HG02642 (cell line): Measurements from ENCODE around the gene EMC9.

Experiments used
- ATAC-seq: cut with Tn5 transposase; IDR thresholded peaks from one replicate; pipeline ENCODE4 v1.9.1; 2021; ENCODE audit warnings: mild to moderate bottlenecking; ENCODE audit not compliant: unreplicated experiment, poor library complexity

EMC9 gene

DNA sequence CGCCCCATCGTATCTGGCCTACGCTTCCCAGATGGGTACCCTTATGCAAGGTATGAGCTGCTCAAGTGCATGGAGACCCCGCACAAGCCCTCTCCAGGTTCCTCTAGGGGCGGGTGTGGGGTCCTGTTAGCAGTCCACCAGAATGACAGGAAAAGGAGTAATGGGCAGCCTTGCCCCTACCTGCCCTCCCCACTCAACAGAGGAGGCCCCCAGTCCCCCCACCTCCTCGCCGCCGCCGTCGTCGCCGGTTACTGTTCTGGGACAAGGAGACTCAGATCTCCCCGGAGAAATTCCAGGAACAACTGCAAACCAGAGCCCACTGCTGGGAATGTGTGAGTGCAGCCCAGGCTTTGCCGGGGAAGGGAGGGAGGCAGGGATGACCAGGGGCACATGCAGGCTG, 36.5 kb upstream of the EMC9 start:
- ATAC-seq, result no peak

DNA sequence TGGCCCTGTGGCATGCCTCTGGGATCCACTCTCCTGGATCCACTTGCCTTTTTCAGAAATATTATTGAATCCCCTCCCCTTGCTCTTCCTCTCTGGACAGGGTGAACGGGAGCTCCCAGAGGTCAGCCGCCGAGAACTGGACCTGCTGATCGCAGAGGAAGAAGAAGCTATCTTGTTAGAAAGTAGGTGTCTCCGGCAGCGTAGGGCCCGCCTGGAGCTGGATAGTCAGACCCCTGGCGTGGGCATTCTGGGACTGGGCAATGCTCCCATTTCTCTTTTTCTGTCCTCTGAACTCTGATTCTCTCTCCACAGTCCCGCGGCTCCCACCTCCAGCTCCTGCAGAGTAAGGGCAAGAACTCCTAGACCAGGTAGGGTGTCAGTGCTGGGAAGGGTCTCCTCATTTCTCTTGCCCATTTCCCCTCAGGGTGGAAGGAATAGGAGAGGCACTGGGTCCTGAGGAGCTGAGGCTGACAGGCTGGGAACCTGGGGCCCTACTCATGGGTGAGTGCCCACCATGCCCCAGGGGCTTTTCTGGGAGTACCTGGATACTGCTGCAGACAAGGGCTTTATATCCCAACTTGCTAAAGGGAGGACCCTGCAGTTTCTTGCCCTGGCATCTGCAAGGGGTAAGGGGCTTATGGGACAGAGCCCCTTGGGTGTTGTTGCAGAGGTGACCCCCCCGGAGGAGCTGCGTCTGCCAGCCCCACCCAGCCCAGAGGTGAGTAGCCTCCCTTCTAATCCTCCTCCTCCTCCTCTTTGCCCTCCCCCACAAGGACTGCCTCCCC, 35.8 kb upstream of the EMC9 start:
- ATAC-seq, result no peak

DNA sequence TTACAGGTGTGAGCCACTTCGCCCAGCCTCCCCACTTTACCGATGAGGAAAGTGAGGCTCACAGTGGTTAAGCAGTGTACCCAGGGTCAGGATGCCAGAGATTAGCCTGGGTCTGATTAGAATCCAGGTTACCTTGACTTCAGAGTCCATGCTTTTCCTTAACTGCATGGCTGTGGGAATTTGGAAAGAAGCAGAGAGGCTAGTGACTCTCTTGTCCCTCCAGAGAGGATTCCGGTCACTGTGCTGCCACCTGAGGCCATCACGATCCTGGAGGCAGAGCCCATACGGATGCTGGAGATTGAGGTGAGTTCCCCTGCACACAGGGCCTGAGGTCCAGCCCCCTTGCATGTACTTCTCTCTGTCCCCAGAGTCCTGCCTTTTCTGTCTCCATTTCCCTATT, 35.2 kb upstream of the EMC9 start:
- ATAC-seq, result no peak

DNA sequence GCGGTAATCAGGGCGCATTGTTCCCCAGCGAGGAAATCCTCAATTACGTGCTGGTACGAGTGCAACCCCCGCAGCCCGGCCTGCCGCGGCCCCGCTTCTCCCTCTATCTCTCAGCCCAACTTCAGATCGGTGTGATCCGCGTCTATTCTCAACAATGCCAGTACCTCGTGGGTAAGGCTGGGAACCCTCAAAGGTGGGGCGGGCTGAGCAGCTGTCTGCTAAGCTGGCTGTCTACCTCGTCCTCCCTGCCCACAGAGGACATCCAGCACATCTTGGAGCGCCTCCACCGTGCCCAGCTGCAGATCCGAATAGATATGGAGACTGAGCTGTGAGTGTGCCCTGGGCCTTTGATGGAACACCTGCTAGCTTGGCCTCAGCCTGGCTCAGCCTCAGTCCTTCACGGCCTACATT, 31.5 kb upstream of the EMC9 start:
- no peak for ATAC-seq

DNA sequence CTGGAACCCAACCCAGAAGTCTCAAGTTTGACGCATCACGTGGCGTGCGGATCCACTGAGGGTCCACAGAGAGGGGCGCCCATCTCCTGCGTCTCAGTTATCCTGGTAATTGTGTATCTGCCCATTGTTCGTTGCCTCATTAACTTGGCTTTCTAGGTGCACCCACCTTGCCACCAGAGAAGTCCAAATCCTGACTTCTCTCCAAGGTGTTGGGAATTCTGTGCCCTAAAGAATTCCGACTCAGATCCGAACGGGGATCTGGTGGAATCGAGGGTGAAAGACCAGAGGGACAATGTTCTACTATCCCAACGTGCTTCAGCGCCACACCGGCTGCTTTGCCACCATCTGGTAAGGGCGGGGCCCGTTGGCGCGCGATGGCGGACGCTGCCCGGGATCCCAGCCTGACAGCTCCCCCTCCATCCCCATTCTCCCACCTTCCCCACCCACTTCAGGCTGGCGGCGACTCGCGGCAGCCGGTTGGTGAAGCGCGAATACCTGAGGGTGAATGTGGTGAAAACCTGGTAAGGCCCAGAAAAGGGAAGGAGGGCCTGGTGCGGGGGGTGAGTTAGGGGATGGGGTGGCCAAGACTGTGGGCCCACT, 31.0 kb upstream of the EMC9 start:
- no peak for ATAC-seq

DNA sequence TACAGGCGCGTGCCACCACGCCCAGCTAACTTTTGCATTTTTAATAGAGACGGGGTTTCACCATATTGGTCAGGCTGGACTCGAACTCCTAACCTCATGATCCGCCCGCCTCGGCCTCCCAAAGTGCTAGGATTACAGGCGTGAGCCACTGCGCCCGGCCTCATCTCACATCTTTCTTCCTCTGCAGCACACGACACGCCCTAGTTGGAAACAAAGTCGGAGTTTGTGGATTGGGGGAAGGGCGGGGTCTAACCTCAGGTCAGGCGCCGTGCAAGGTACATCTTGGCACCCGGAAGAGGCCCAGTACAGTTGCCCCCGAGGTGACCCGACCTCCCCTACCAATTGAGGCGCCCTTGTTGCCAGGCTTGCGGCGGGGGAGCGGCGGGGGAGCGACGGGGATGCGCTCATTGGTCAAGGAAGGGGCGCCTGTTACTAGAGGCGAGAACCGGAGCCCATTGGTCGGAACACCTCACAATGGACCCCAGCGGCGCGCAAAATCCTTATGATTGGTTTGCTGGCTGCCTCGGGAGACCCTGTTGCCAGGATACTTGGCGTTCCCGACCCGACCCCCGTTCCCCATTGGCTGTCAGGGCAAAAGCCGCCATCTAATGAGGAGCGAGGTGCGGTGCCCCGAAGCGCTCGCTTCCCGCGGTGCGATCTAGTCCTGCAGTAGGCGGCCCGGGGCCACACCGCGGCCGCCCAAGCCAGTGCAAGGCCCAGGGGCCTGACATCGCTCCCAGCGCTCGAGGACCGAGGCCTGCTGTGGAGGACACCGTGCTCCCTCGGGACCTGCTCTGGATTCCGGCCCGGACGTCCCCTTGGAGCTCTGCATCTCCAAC, 30.2 kb upstream of the EMC9 start, which contains the start of gene REC8:
TSS of gene REC8 (plus strand) at position 659 of the 839 bp plus-strand sequence. CDS start 473 bp downstream, outside the sequence.
- peak; percentile 70 for ATAC-seq

DNA sequence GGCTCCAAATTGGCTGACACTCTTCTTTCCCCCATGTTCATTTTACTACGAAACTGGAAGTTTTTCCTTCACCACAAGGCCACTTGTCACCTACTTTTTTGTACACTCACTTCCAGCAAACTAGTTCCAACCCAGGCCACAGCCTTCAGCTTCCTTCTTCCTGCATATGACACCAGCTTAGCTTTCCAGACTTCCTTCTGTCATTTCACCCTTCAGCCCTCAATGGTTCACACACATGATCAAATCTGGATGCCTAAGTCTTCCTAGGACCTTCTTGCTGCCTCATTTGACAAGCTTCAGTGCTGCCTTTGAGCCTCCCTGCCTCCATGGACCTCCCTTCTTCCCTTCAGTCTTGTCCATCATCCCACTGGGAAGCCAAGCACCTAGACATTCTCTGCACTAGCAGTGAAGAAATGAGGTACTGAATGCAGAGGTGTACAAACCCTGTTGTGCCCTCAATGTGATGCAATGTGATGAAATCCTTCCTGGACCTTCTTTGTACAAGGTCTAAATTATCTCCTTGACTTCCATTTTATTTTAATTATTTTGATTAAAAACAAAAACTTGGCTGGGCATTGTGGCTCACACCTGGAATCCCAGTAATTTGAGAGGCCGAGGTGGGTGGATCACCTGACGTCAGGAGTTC, 26.2 kb upstream of the EMC9 start:
- ATAC-seq, result no peak

DNA sequence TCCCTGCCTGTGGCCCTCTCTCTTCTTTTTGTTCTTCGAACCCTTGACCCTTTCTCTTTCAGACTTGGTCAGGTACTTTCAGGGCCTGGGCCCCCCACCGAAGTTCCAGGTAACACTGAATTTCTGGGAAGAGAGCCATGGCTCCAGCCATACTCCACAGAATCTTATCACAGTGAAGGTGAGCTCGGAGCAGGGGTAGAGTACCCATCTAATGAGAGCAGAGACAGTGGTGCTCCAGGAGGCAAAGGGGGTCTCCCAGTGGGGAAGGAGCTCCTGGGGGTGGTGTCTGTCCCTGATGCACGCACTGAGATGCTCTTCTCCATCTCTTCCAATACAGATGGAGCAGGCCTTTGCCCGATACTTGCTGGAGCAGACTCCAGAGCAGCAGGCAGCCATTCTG, 24.4 kb upstream of the EMC9 start:
- ATAC-seq, result no peak

DNA sequence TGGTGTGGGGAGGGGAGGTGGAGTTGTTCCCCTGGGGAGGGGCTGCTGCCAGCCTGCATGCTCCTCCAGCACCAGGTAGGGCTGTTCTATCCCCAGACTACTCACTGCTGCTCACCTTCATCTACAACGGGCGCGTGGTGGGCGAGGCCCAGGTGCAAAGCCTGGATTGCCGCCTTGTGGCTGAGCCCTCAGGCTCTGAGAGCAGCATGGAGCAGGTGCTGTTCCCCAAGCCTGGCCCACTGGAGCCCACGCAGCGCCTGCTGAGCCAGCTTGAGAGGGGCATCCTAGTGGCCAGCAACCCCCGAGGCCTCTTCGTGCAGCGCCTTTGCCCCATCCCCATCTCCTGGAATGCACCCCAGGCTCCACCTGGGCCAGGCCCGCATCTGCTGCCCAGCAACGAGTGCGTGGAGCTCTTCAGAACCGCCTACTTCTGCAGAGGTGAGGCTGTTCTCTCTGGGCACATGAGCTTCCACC, 23.2 kb upstream of the EMC9 start:
- ATAC-seq, result no peak

DNA sequence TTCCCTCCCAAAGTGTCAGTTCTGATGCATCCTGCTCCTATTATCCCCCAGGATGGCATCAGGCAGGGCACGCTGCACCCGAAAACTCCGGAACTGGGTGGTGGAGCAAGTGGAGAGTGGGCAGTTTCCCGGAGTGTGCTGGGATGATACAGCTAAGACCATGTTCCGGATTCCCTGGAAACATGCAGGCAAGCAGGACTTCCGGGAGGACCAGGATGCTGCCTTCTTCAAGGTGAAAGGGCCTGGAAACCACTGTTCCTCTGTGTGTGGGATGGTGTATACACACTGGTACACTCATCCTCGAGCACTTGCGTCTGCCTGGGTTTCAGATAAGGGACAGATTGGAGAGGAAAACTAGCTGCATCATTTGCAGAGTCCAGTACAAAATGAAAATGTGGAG, 20.7 kb upstream of the EMC9 start:
- no peak for ATAC-seq

DNA sequence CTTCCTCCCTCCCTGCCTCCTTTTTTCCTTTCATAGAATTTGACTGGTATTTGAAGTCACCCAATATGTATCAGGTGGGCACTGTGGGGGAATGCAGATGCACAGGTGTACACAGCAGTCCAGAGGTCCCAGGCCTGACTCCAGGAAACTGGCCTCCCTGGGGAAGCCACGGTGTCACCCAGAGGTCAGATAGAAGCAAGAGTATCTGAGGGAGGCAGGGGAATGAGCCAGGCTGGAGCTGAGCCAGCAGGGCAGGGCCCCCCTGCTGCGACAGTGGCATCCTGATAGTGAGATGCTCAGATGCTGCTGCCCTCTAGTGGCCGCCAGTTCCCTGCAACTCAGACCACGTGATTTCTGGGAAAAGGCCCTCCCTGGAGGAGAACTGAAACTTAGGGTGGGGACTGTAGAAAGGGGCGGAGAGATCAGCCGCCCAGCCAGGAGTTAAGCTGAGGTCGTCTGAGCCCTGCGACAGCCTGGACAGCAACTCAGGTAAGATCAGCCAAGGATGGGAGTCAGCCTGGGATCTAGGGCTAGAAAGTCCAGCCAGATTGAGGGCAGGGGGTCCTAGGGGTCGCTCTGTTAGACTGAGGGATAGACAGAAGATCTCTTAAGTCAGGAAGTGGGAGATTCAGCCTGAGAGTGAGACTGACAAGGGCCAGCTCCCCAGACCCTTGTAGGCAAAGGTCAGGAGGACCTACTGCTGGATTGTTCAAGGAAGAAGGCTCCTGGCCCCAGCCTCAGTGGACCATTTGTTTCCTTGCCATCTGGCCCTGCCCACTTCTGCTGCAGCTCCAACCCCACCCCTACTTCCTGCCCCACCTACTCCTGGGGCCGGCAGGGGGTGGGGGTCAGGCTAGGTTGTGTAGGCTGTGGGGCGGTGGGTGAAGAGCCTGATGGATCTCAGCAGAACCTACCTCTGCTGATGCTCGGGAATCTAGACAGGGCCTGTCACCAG, 19.7 kb upstream of the EMC9 start, which contains the start of gene IRF9:
TSS of gene IRF9 (plus strand) at position 416 of the 955 bp plus-strand sequence. CDS start 880 bp downstream, outside the sequence.
- ATAC-seq, result peak; percentile 85

DNA sequence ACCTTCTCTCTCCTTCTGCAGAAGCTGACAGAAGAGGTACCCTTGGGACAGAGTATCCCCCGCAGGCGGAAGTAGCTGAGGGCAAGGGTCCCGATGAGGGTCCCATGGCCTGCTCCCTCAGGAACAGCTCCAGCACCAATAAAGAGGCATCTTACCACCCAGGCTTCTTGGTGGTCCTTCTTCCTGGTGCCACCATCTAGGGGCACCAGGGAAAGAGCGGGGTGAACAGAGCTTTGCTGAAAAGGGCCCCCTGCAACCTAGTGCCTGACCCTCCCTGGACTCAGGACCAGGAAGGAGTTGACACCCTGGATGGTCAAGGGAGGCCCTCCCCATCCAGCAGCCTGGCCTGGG, 19.1 kb upstream of the EMC9 start:
- peak; percentile 0 for ATAC-seq

DNA sequence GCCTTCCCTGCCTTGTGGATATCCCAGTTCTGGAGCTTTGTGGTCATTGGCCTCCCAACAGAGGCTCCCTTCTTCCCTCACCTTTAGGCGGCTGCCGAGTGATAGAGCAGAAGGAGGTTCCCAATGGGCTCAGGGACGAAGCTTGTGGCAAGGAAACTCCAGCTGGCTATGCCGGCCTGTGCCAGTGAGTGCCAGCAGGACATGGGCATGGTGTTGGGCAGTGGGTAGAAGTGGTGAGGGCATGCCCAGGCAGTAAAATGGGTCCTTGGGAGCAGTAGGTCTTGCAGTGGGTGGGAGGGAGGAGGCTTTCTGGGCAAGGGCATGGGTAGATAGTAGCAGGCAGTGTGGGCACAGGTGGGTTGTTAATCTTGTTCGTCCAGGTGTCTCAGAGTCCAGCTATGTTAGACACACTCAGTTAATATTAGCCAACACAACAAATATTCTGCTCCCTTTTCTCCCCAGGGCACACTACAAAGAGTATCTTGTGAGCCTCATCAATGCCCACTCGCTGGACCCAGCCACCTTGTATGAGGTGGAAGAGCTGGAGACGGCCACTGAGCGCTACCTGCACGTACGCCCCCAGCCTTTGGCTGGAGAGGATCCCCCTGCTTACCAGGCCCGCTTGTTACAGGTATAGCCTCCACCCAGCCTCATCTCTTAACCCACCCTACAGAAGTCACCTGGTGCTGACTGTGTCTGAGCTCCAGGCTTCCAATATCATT, 18.5 kb upstream of the EMC9 start:
- no peak for ATAC-seq

DNA sequence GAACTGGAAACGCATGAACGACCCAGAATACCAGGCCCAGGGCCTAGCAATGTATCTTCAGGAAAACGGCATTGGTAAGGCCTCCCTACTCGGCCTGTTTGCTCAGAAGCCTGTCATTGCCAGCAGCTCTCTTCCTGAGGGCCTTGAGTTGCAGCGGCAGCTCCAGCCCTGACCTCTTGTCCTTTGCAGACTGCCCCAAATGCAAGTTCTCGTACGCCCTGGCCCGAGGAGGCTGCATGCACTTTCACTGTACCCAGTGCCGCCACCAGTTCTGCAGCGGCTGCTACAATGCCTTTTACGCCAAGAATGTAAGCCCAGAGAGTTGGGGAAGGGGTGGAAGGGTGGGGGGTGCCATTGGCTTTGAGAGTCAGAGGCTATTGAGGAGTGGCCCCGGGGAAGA, 15.9 kb upstream of the EMC9 start:
- no peak for ATAC-seq

DNA sequence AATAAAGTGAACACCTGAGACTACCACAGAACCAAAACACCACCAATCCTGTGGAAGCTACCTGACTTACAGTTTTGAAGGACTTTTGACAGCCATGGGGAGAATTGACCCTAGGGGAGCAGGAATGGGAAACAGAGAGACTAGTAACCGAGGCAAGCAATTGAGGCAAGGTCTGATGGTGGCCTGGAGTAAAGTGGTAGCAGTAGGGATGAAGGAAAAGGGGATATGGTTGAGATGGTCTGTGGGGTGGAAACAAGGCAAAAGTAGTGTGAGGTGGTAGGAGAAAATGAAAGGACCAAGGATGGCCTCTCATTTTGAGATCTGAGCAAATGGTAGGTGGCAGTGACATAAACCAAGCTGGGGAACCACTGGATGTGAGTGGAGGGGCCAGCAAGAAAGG, 15.4 kb upstream of the EMC9 start:
- no peak for ATAC-seq

DNA sequence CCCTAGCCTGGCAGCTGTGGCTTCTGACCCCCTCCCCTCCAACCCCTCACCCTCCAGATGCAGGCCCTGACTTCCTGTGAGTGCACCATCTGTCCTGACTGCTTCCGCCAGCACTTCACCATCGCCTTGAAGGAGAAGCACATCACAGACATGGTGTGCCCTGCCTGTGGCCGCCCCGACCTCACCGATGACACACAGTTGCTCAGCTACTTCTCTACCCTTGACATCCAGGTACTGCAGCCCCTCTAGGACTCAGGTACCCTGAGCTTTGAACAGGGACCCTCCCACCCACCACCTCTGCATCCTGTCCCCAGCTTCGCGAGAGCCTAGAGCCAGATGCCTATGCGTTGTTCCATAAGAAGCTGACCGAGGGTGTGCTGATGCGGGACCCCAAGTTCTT, 13.7 kb upstream of the EMC9 start:
- no peak for ATAC-seq

DNA sequence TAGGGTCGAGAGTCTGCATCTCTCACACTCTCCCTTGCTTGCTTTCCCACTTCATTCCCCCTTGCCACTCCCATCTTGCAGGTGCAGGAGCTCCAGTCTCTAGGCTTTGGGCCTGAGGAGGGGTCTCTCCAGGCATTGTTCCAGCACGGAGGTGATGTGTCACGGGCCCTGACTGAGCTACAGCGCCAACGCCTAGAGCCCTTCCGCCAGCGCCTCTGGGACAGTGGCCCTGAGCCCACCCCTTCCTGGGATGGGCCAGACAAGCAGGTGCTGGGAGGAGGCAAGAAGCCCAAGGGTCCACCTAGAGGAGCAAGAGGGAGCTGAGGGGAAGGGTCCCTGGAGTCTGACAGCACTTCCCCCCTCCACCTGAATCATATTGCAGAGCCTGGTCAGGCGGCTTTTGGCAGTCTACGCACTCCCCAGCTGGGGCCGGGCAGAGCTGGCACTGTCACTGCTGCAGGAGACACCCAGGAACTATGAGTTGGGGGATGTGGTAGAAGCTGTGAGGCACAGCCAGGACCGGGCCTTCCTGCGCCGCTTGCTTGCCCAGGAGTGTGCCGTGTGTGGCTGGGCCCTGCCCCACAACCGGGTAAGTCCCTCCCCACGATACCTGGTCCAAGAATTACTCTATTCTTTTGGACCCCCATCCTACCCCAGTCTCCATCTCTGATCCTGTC, 10.2 kb upstream of the EMC9 start:
- ATAC-seq, result no peak

DNA sequence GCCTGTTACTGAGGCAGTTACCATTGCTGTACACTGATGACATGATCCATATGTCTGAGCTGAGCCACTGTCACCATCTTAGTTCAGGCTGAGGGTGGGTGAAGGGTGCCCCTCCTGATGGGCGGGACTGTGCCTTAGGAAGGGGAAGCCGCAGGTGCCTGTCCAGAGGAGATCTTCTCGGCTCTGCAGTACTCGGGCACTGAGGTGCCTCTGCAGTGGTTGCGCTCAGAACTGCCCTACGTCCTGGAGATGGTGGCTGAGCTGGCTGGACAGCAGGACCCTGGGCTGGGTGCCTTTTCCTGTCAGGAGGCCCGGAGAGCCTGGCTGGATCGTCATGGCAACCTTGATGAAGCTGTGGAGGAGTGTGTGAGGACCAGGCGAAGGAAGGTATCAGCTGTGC, 9.6 kb upstream of the EMC9 start:
- no peak for ATAC-seq
